Spleen (tissue), 13 donors: Measurements from ENCODE around the gene KPRP. TPM values are rescaled to one million over a fixed set of nuclear protein-coding genes. Genes with fewer than 3 reads are reported as not detected.

Source experiments
- DNase-seq: peaks from one replicate; pipeline ENCODE4 v3.0.0-alpha.2; 2020
- H3K27ac ChIP-seq, 8 donors: fragments of 200-600 bp; sonication (generic) in 7 of 8; 1 replicate in 4 of 8; 2 replicates in 4 of 8; pipeline versions ENCODE4 v1.5.0 to v1.8.0; 2016 to 2021; ENCODE audit warnings: inconsistent platforms in 4 of 8, mild to moderate bottlenecking in 4 of 8, moderate library complexity in 1 of 8
- H3K27me3 ChIP-seq, 7 donors: fragments of 200-600 bp; sonication (generic) in 6 of 7; replicated peaks in 1 of 7; 1 replicate in 4 of 7; 2 replicates in 3 of 7; pipeline versions ENCODE4 v1.5.0 to v1.8.0; 2016 to 2021; ENCODE audit warnings: inconsistent platforms in 3 of 7, mild to moderate bottlenecking in 1 of 7
- H3K36me3 ChIP-seq, 6 donors: fragments of 200-600 bp; sonication (generic) in 5 of 6; 1 replicate in 4 of 6; 2 replicates in 2 of 6; pipeline versions ENCODE4 v1.5.0 to v1.8.0; 2016 to 2021; ENCODE audit warnings: inconsistent platforms in 2 of 6
- H3K4me1 ChIP-seq, 6 donors: fragments of 200-600 bp; sonication (generic) in 5 of 6; 1 replicate in 3 of 6; 2 replicates in 3 of 6; pipeline versions ENCODE4 v1.5.0 to v1.8.0; 2016 to 2021; ENCODE audit warnings: inconsistent platforms in 3 of 6
- H3K4me3 ChIP-seq, 8 donors: fragments of 200-600 bp; sonication (generic) in 7 of 8; 1 replicate in 4 of 8; 2 replicates in 4 of 8; pipeline versions ENCODE4 v1.5.0 to v1.8.0; 2016 to 2021; ENCODE audit warnings: inconsistent platforms in 4 of 8, mild to moderate bottlenecking in 4 of 8, moderate library complexity in 2 of 8
- H3K9me3 ChIP-seq, 8 donors: fragments of 200-600 bp; sonication (generic) in 7 of 8; 1 replicate in 4 of 8; 2 replicates in 4 of 8; pipeline versions ENCODE4 v1.5.0 to v1.8.0; 2016 to 2021; ENCODE audit warnings: inconsistent platforms in 4 of 8
- POLR2A ChIP-seq, 3 donors: fragments of 450-650 bp; IDR thresholded peaks; one replicate each; pipeline ENCODE4 v1.5.1; 2017; ENCODE audit warnings: antibody characterized with exemption in 3 of 3, mild to moderate bottlenecking in 1 of 3
- POLR2AphosphoS5 ChIP-seq, 3 donors: sonication (generic); formaldehyde crosslinking; IDR thresholded peaks; one replicate each; pipeline ENCODE4 v1.5.1; 2017; ENCODE audit warnings: antibody characterized with exemption in 3 of 3
- WGBS, 5 donors: extraction: QIAGEN DNeasy Blood & Tissue Kit in 3 of 5; methylation state at CpG; one replicate each; pipeline versions ENCODE4 v1.1.5 to v1.1.7; 2013 to 2018; 5-methylcytosine and 5-hydroxymethylcytosine counted together
- intact Hi-C: fragments of 100-400 bp; cut with DNase I; formaldehyde crosslinking; loops from one replicate; pipeline ENCODE4 v1.15.0; 2023; ENCODE audit warnings: low total_unique reads
- long read RNA-seq, 2 donors: transcript quantifications; one replicate each; lab custom pipeline, GENCODE V29; 2026
- polyA plus RNA-seq, 3 donors: library from polyadenylated mRNA; stranded (reverse); fragments of 200-250 nt; gene quantifications; one replicate each; pipeline ENCODE4 v1.2.1, GENCODE V29; 2013
- total RNA-seq, 7 donors: library from RNA; depleted of rRNA in 3 of 7; stranded (reverse); fragments of >200 nt in 3 of 7; fragmentation: NEBNext Ultra II Directional in 4 of 7; extraction: Animal tissue kit (Norgen Biotek cat#: 25700) in 4 of 7; gene quantifications; one replicate each; pipeline versions ENCODE4 v1.1.0 to v1.2.1, GENCODE V29; 2016 to 2021
- TF ChIP-seq, protein P1 (sequence below), 11 experiments: fragments of 200-600 bp in 7 of 11; fragments of 450-650 bp in 4 of 11; sonication (generic) in 4 of 11; IDR thresholded peaks in 8 of 11; conservative IDR thresholded peaks in 3 of 11; 1 replicate in 7 of 11; 2 replicates in 4 of 11; pipeline versions ENCODE4 v1.4.0 to v1.8.0; 2016 to 2021; ENCODE audit warnings: antibody characterized with exemption in 11 of 11, inconsistent platforms in 4 of 11, mild to moderate bottlenecking in 1 of 11
- donor health status: healthy with polysubstance abuse.
- donor health status: DM: no; HTN: no; CAD: no; lungs with moderate emphysema.
- donor health status: DM: no; HTN: no; CAD: no.
- donor health status: Bipolar disorder and iron deficiency.
- donor health status: healthy.
- donor health status: DM: no; HTN: no; CAD: no.
- donor health status: DM: yes; HTN: yes; CAD: no.

Gene KPRP, protein sequence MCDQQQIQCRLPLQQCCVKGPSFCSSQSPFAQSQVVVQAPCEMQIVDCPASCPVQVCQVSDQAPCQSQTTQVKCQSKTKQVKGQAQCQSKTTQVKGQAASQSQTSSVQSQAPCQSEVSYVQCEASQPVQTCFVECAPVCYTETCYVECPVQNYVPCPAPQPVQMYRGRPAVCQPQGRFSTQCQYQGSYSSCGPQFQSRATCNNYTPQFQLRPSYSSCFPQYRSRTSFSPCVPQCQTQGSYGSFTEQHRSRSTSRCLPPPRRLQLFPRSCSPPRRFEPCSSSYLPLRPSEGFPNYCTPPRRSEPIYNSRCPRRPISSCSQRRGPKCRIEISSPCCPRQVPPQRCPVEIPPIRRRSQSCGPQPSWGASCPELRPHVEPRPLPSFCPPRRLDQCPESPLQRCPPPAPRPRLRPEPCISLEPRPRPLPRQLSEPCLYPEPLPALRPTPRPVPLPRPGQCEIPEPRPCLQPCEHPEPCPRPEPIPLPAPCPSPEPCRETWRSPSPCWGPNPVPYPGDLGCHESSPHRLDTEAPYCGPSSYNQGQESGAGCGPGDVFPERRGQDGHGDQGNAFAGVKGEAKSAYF
- not detected for total RNA-seq
- polyA plus RNA-seq, result not detected
- long read RNA-seq, donor 1, result 0 reads
- long read RNA-seq, donor 2, result 0 reads

DNA sequence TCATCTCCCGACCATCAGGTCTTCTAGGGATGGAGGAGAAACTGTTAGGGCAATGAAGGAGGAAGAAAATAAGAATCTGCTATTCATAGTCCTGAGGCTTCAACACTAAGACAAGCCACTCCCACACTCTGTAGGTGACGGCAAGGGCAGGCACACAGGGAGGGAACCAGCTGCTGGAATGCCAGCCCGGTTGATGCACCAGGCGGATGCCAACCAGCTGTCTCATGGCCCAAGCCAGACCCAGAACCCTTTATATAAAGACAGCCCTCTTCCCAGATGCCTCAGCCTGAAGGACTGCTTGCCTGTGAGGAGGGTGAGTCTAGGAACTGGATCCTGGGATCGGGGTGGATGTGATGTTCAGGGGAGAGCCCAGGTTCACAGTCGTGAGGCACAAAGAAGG is at the start of gene KPRP:
TSS of gene KPRP (plus strand) at position 279 of the 400 bp plus-strand sequence. CDS start 1,564 bp downstream, outside the sequence.
- DNase-seq, result no peak
- Histone ChIP-seq H3K4me1 (no peaks in the 10 kb centered on the region), H3K27me3 (peaks cover 0 to 43% (median 0%) of the 10 kb centered on the region in 7 donors), H3K4me3 (no peak within 1 kb of the TSS), H3K36me3 (no peaks in the 10 kb centered on the region), H3K9me3 (no peaks in the 10 kb centered on the region), H3K27ac (no peak within 1 kb of the TSS)
- intact Hi-C loops, result no loop called here
- TF ChIP-seq, protein P1, sequence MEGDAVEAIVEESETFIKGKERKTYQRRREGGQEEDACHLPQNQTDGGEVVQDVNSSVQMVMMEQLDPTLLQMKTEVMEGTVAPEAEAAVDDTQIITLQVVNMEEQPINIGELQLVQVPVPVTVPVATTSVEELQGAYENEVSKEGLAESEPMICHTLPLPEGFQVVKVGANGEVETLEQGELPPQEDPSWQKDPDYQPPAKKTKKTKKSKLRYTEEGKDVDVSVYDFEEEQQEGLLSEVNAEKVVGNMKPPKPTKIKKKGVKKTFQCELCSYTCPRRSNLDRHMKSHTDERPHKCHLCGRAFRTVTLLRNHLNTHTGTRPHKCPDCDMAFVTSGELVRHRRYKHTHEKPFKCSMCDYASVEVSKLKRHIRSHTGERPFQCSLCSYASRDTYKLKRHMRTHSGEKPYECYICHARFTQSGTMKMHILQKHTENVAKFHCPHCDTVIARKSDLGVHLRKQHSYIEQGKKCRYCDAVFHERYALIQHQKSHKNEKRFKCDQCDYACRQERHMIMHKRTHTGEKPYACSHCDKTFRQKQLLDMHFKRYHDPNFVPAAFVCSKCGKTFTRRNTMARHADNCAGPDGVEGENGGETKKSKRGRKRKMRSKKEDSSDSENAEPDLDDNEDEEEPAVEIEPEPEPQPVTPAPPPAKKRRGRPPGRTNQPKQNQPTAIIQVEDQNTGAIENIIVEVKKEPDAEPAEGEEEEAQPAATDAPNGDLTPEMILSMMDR (IDR thresholded peaks at IDR 0.05 in 8 of 11, conservative IDR thresholded peaks at IDR 0.05 in 3 of 11), result no peak
- TF ChIP-seq POLR2AphosphoS5 (IDR thresholded peaks at IDR 0.05), result no peak
- TF ChIP-seq POLR2A (IDR thresholded peaks at IDR 0.05), result no peak
- WGBS, 5 donors, result 69 to 86% (median 73%) methylated on average over 6 of the region's 6 CpGs

DNA sequence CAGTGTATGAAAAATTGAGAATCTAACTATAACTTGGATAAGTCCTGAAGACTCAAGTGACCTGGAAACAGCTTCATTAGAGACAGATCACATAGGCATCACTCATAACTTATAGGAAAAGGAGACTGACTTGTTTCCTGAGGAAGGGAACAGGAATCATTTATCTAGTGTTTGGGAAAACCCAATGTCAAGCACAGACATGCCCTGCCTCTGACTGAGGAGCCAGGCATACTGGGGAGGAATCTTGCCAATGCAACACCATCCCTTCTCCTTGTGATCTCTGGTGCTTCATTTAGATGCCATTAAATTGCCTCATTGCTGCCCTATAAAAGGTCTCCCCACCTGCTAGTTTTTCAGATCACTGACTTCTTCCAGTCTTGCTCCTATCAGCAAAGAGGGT is 39.6 kb upstream of the KPRP start:
- Histone ChIP-seq H3K27me3 (peaks cover 0 to 8% (median 0%) of the 10 kb centered on the region in 7 donors), H3K36me3 (no peaks in the 10 kb centered on the region), H3K4me3 (no peak overlapping the region), H3K9me3 (peaks cover 0 to 15% (median 6%) of the 10 kb centered on the region in 8 donors), H3K27ac (no peak overlapping the region), H3K4me1 (no peaks in the 10 kb centered on the region)
- intact Hi-C loops, result no loop called here
- TF ChIP-seq POLR2AphosphoS5 (IDR thresholded peaks at IDR 0.05) (no peak), POLR2A (IDR thresholded peaks at IDR 0.05) (no peak)
- TF ChIP-seq, protein P1 (IDR thresholded peaks at IDR 0.05 in 8 of 11, conservative IDR thresholded peaks at IDR 0.05 in 3 of 11), result no peak
- DNase-seq, result no peak

DNA sequence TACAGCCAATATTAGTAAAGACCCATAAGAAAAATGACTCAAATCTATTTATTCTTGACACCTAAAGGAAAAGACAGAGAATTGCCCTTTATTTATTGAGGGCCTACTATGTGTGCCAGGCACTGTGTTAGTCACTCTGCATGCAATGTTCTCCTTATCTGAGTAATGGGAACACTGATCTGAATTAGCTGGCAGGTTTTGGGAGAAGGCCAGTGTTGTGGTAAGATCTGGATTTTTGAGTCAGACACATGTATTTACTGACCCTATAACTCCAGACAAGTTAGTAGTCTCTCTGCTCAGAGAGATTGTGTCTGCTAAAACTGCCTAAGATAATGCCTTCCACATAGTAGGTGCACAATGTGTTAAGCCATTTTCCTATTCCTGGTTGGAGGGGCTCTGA is 32.6 kb upstream of the KPRP start:
- intact Hi-C loops, result no loop called here
- H3K4me3 ChIP-seq, result no peak overlapping the region
- no peak overlapping the region for H3K27ac ChIP-seq
- no peak for DNase-seq
- no peaks in the 10 kb centered on the region for H3K9me3 ChIP-seq
- H3K27me3 ChIP-seq, result peaks cover 0 to 18% (median 0%) of the 10 kb centered on the region in 7 donors
- H3K4me1 ChIP-seq, result no peaks in the 10 kb centered on the region
- no peak for TF ChIP-seq POLR2A (IDR thresholded peaks at IDR 0.05)
- TF ChIP-seq, protein P1 (IDR thresholded peaks at IDR 0.05 in 8 of 11, conservative IDR thresholded peaks at IDR 0.05 in 3 of 11), result no peak
- no peak for TF ChIP-seq POLR2AphosphoS5 (IDR thresholded peaks at IDR 0.05)
- no peaks in the 10 kb centered on the region for H3K36me3 ChIP-seq

DNA sequence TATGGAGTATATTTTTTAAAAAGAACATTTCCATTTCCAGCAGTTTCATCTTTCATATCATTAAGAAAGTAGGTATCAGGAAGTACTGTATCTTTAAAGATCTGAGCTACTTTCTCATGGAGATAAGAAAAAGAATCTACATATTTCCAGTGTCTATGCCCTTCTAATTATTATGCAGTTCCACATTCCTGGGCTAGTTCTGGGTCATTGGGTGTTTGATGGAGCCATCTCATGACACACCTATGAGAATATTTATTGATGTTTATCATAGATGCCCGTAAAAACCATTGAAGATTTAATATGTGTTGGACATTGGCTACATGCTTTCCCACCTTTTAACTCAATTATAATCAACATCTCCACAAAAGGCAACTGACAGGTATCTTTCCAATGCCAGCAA is 28.8 kb upstream of the KPRP start:
- Histone ChIP-seq H3K4me3 (no peak overlapping the region), H3K27me3 (peaks cover 0 to 30% (median 0%) of the 10 kb centered on the region in 7 donors), H3K9me3 (no peaks in the 10 kb centered on the region), H3K27ac (no peak overlapping the region), H3K4me1 (no peaks in the 10 kb centered on the region), H3K36me3 (no peaks in the 10 kb centered on the region)
- no peak for DNase-seq
- TF ChIP-seq, protein P1 (IDR thresholded peaks at IDR 0.05 in 8 of 11, conservative IDR thresholded peaks at IDR 0.05 in 3 of 11), result no peak
- TF ChIP-seq POLR2AphosphoS5 (IDR thresholded peaks at IDR 0.05) (no peak), POLR2A (IDR thresholded peaks at IDR 0.05) (no peak)
- 77 to 92% (median 83%) methylated on average over 1 of the region's 1 CpG for WGBS, 5 donors
- intact Hi-C loops, result no loop called here
